ENCODE measurements around the gene LCMT2.

Gene LCMT2

GRCh38 chr15:43286074-43286473, 44.3 kb downstream of the LCMT2 start:
- in situ Hi-C loops (cut with HindIII; ENCODE audit: low pct_ligation_motif_present, low sequenced_read_pairs) = no loop called here
- H3K4me3 ChIP-seq (ENCODE audit: low read depth, low read length) = no peak overlapping the region
- H3K36me3 ChIP-seq (replicated peaks) = no peaks in the 10 kb centered on the region

DNA sequence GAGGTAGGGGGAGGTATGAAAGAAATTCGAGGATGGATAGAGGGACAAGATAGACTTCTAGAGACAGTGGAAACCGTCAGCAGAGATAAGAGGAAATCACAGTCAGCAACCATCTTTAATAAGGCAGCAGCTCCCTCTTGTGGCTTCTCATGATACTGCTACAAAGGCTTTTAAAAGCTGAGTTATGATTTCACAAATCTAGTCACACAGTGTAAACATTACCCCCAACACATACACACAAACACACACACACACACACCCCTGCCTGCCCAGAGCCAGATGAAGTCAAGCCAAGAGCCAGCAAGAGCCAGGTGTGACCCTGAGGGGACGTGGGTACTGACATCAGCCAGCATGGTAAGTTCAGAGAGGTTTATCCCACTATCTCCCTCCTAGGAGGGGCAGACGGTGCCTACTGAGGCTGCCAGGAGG, 44.8 kb downstream of the LCMT2 start:
- no peak overlapping the region for H3K27ac ChIP-seq
- DNase-seq = peak; percentile 75
- in situ Hi-C loops (cut with HindIII; ENCODE audit: low pct_ligation_motif_present, low sequenced_read_pairs) = no loop called here
- H3K36me3 ChIP-seq (replicated peaks) = no peaks in the 10 kb centered on the region
- TF ChIP-seq, protein P1, sequence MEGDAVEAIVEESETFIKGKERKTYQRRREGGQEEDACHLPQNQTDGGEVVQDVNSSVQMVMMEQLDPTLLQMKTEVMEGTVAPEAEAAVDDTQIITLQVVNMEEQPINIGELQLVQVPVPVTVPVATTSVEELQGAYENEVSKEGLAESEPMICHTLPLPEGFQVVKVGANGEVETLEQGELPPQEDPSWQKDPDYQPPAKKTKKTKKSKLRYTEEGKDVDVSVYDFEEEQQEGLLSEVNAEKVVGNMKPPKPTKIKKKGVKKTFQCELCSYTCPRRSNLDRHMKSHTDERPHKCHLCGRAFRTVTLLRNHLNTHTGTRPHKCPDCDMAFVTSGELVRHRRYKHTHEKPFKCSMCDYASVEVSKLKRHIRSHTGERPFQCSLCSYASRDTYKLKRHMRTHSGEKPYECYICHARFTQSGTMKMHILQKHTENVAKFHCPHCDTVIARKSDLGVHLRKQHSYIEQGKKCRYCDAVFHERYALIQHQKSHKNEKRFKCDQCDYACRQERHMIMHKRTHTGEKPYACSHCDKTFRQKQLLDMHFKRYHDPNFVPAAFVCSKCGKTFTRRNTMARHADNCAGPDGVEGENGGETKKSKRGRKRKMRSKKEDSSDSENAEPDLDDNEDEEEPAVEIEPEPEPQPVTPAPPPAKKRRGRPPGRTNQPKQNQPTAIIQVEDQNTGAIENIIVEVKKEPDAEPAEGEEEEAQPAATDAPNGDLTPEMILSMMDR (IDR thresholded peaks at IDR 0.05; ENCODE audit: low read depth, low read length, missing control alignments) = peak; percentile 81
- no peak overlapping the region for H3K4me3 ChIP-seq (ENCODE audit: low read depth, low read length)
- no peaks in the 10 kb centered on the region for H3K27me3 ChIP-seq (replicated peaks)

More at GRCh38 chr15:43286074-43286473, 44.3 kb downstream of the LCMT2 start:
- H3K27ac ChIP-seq = no peak overlapping the region
- TF ChIP-seq, protein P1 (IDR thresholded peaks at IDR 0.05; ENCODE audit: low read depth, low read length, missing control alignments) = no peak
- no peak for DNase-seq
- no peaks in the 10 kb centered on the region for H3K27me3 ChIP-seq (replicated peaks)

- H3K27ac ChIP-seq = no peak overlapping the region
- H3K27me3 ChIP-seq (replicated peaks) = peaks cover 7% of the 10 kb centered on the region
- no peaks in the 10 kb centered on the region for H3K36me3 ChIP-seq (replicated peaks)
- TF ChIP-seq, protein P1 (IDR thresholded peaks at IDR 0.05; ENCODE audit: low read depth, low read length, missing control alignments) = no peak
- DNase-seq = no peak
- no peak overlapping the region for H3K4me3 ChIP-seq (ENCODE audit: low read depth, low read length)
- in situ Hi-C loops (cut with HindIII; ENCODE audit: low pct_ligation_motif_present, low sequenced_read_pairs) = no loop called here
Observed at GRCh38 chr15:43283526-43283925, 46.8 kb downstream of the LCMT2 start.

DNA sequence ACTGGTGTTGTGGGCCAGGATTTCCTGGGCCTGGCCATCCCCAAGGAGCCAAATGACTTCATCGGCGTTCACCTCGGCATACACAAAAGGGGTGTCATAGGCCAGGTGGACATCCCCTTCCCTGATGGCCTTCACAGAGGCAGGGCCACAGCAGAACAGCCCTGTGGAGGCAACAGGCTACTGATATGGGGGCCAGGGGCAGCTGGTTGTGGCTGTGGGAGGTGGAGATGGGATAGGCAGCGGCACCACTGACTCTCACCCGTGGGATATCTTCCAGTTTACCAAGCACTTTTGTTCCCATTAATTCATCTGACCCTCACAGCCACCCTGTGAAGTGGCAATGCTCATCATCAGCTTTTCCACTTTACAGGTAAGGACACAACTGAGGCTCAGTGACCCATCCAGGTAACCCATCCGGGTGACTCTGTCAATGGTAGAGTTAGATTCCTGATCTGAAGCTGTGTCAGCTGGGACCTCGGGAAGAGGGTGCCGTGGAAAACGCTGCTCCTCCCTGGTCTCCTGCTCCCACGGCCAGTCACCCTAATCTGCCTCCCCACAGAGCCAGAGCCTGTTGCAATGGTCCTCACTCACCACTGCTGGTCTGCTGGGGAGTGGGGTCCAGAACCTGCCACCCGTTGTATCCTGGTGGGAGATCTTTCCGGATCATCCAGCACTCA, 48.3 kb downstream of the LCMT2 start:
- Histone ChIP-seq H3K27ac (no peak overlapping the region), H3K27me3 (replicated peaks) (peaks cover 7% of the 10 kb centered on the region), H3K4me3 (ENCODE audit: low read depth, low read length) (no peak overlapping the region), H3K36me3 (replicated peaks) (no peaks in the 10 kb centered on the region)
- DNase-seq = no peak
- TF ChIP-seq, protein P1 (IDR thresholded peaks at IDR 0.05; ENCODE audit: low read depth, low read length, missing control alignments) = no peak
- in situ Hi-C loops (cut with HindIII; ENCODE audit: low pct_ligation_motif_present, low sequenced_read_pairs) = no loop called here

DNA sequence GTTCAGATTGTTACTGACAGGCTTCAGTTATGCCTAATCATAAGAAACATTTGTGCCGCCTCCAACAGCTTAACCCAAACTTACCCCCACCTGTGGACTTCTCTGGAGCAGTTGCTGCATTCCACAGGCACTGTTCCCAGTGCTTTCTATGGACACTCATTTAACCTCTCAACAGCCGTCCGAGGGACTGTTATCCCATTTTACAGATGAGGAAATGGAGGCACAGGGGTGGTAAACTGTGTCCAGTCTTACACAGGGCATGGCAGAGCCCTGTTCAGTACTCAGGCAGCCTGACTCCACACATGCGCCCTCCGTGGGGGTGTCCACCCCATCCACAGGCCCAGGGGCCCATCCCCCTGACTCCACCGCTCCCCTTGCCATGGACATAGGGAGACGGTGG, 49.4 kb downstream of the LCMT2 start:
- TF ChIP-seq, protein P1 (IDR thresholded peaks at IDR 0.05; ENCODE audit: low read depth, low read length, missing control alignments) = no peak
- no peak overlapping the region for H3K4me3 ChIP-seq (ENCODE audit: low read depth, low read length)

GRCh38 chr15:43279496-43279895, 50.9 kb downstream of the LCMT2 start:
- Histone ChIP-seq H3K27me3 (replicated peaks) (peaks cover 10% of the 10 kb centered on the region), H3K4me3 (ENCODE audit: low read depth, low read length) (no peak overlapping the region), H3K27ac (no peak overlapping the region), H3K36me3 (replicated peaks) (no peaks in the 10 kb centered on the region)
- in situ Hi-C loops (cut with HindIII; ENCODE audit: low pct_ligation_motif_present, low sequenced_read_pairs) = no loop called here
- no peak for DNase-seq
- TF ChIP-seq, protein P1 (IDR thresholded peaks at IDR 0.05; ENCODE audit: low read depth, low read length, missing control alignments) = no peak

More for the DNA sequence above, 49.4 kb downstream of the LCMT2 start:
- no peak for DNase-seq
- peaks cover 7% of the 10 kb centered on the region for H3K27me3 ChIP-seq (replicated peaks)
- in situ Hi-C loops (cut with HindIII; ENCODE audit: low pct_ligation_motif_present, low sequenced_read_pairs) = no loop called here
- H3K27ac ChIP-seq = no peak overlapping the region
- no peaks in the 10 kb centered on the region for H3K36me3 ChIP-seq (replicated peaks)
